Measurements from ENCODE around the gene PLEKHD1.

GRCh38 chr14:69579476-69579875 is 94.9 kb downstream of the PLEKHD1 start:
- TF ChIP-seq ESRRA (CRISPR knock-in tag; IDR thresholded peaks at IDR 0.05; ENCODE audit: borderline replicate concordance), result no peak
- no peak for TF ChIP-seq CTCF (IDR thresholded peaks at IDR 0.05)
- no peak for TF ChIP-seq ATF1 (CRISPR knock-in tag; IDR thresholded peaks at IDR 0.05)
- TF ChIP-seq HMGXB4 (CRISPR knock-in tag; IDR thresholded peaks at IDR 0.05), result no peak
- no peak for TF ChIP-seq JUN (CRISPR knock-in tag; IDR thresholded peaks at IDR 0.05)
- TF ChIP-seq NFATC4 (CRISPR knock-in tag; IDR thresholded peaks at IDR 0.05), result no peak
- no peak for TF ChIP-seq ZNF396 (CRISPR knock-in tag; IDR thresholded peaks at IDR 0.05; ENCODE audit: borderline replicate concordance)
- TF ChIP-seq ZNF532 (CRISPR knock-in tag; IDR thresholded peaks at IDR 0.05; ENCODE audit: borderline replicate concordance), result no peak
- no peak for TF ChIP-seq ETV6 (CRISPR knock-in tag; IDR thresholded peaks at IDR 0.05)
